Esophagus (tissue), 2 donors: ENCODE data around the gene AFMID. TPM values are rescaled to one million over a fixed set of nuclear protein-coding genes. Genes with fewer than 3 reads are reported as not detected.
"Not testable (repeated sequence)": the region's sequence is repeated elsewhere in the genome, so short reads cannot be mapped to it uniquely, and the experiment has no call there.

Experiments used
- H3K27ac ChIP-seq, 2 donors: one replicate each; pipeline ENCODE4 v1.5.1; 2013; ENCODE audit warnings: low read depth in 2 of 2, mild to moderate bottlenecking in 2 of 2, inconsistent platforms in 1 of 2, low read length in 1 of 2, moderate library complexity in 1 of 2
- H3K27me3 ChIP-seq, 2 donors: one replicate each; pipeline ENCODE4 v1.6.1; 2013; ENCODE audit warnings: low read length in 2 of 2, control low read depth in 1 of 2, mild to moderate bottlenecking in 1 of 2; ENCODE audit not compliant: insufficient read depth in 2 of 2, control insufficient read depth in 1 of 2
- H3K36me3 ChIP-seq, 2 donors: one replicate each; pipeline ENCODE4 v1.6.1; 2013; ENCODE audit warnings: low read length in 1 of 2; ENCODE audit not compliant: control insufficient read depth in 2 of 2, insufficient read depth in 2 of 2
- H3K4me1 ChIP-seq, 2 donors: one replicate each; pipeline ENCODE4 v1.6.1; 2013; ENCODE audit warnings: low read length in 1 of 2; ENCODE audit not compliant: control insufficient read depth in 2 of 2, insufficient read depth in 2 of 2
- H3K4me3 ChIP-seq, 2 donors: one replicate each; pipeline ENCODE4 v1.5.1; 2013; ENCODE audit warnings: low read length in 2 of 2, mild to moderate bottlenecking in 2 of 2, low read depth in 1 of 2, moderate library complexity in 1 of 2
- H3K9me3 ChIP-seq, 2 donors: one replicate each; pipeline ENCODE4 v1.6.1; 2013; ENCODE audit warnings: mild to moderate bottlenecking in 2 of 2, low read depth in 1 of 2, low read length in 1 of 2, moderate library complexity in 1 of 2; ENCODE audit not compliant: control insufficient read depth in 2 of 2, insufficient read depth in 1 of 2
- WGBS, 2 donors: extraction: QIAGEN DNeasy Blood & Tissue Kit; methylation state at CpG; one replicate each; pipeline ENCODE4 v1.1.7; 2013; 5-methylcytosine and 5-hydroxymethylcytosine counted together
- polyA plus RNA-seq, 2 donors: library from polyadenylated mRNA; stranded (reverse); fragments of 200-250 nt; gene quantifications; one replicate each; pipeline ENCODE4 v1.2.3, GENCODE V29; 2013
- donor health status: healthy with polysubstance abuse.
- donor health status: Bipolar disorder and iron deficiency.

The AFMID gene
- polyA plus RNA-seq, 2 donors: 18.4 to 20.7 TPM

DNA sequence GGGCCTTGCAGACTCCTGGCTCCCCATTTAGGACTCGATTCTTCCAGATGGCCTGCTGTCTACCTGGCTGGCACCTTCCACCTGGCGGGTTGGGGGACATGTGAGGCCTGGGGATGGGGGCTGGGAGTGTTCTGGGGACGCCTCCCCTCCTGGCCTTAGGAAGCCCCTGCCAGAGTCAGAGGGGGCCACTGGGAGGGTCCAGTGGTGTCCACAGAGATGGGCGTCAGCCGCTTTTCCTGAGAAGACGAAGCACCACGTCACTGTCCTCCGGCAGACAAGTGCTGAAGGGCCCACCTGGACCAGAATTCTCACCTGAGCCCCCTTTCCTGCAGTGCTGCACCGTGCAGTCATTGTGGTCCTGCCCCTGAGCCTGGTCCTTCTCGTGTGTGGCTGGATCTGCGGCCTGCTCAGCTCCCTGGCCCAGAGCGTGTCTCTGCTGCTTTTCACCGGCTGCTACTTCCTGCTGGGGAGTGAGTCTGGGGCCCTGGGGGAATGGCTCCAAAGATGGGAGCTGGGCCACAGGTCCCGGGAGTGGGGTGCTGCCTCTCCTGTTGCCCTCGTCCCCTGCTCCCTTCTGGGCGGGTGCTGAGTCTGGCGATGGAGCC lies 47.2 kb downstream of the AFMID start:
- H3K27me3 ChIP-seq: peaks cover 0 to 14% of the 10 kb centered on the region in 2 donors
- no peaks in the 10 kb centered on the region for H3K36me3 ChIP-seq
- H3K27ac ChIP-seq: no peak overlapping the region
- no peaks in the 10 kb centered on the region for H3K9me3 ChIP-seq
- WGBS, 2 donors: 88 to 91% methylated on average over 17 of the region's 17 CpGs
- H3K4me3 ChIP-seq: no peak overlapping the region
- H3K4me1 ChIP-seq: peaks cover 0 to 6% of the 10 kb centered on the region in 2 donors

DNA sequence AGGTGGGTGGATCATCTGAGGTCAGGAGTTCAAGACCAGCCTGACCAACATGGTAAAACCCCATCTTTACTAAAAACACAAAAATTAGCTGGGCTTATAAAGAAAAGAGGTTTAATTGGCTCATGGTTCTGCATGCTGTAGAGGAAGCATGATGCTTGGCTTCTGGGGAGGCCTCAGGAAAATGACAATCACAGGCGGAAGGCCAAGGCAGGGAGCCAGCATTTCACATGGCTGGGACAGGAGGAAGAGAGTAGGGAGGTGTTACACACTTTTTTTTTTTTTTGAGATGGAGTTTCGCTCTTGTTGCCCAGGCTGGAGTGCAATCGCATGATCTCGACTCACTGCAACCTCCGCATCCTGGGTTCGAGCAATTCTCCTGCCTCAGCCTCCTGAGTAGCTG lies 47.9 kb downstream of the AFMID start:
- H3K4me3 ChIP-seq, H3K27ac ChIP-seq, H3K9me3 ChIP-seq, H3K36me3 ChIP-seq, H3K4me1 ChIP-seq: not testable (repeated sequence)
- WGBS, 2 donors: 82 to 93% methylated on average over 5 to 6 of the region's 6 CpGs
- H3K27me3 ChIP-seq: peaks cover 0 to 14% of the 10 kb centered on the region in 2 donors

DNA sequence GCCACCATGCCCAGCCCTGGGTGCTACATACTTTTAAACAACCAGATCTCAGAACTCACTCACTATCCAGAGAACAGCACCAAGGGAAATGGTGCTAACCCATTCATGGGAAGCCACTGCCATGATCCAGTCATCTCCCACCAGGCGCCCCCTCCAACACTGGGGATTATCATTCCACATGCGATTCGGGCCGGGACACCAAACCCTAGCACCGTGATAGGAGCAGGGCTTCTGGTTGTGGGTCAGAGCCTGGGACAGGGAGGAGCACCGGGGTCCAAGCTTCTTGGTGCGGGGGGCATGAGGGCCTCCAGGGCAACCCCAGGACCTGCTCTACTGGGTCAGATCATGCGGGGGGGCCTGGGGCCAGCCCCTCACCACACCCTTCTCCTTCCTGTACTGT lies 48.7 kb downstream of the AFMID start:
- WGBS, 2 donors: 87 to 89% methylated on average over 8 of the region's 8 CpGs
- peaks cover 0 to 6% of the 10 kb centered on the region in 2 donors for H3K4me1 ChIP-seq
- H3K36me3 ChIP-seq: no peaks in the 10 kb centered on the region
- H3K27me3 ChIP-seq: peaks cover 0 to 14% of the 10 kb centered on the region in 2 donors
- no peaks in the 10 kb centered on the region for H3K9me3 ChIP-seq
- H3K4me3 ChIP-seq: no peak overlapping the region
- H3K27ac ChIP-seq: no peak overlapping the region

DNA sequence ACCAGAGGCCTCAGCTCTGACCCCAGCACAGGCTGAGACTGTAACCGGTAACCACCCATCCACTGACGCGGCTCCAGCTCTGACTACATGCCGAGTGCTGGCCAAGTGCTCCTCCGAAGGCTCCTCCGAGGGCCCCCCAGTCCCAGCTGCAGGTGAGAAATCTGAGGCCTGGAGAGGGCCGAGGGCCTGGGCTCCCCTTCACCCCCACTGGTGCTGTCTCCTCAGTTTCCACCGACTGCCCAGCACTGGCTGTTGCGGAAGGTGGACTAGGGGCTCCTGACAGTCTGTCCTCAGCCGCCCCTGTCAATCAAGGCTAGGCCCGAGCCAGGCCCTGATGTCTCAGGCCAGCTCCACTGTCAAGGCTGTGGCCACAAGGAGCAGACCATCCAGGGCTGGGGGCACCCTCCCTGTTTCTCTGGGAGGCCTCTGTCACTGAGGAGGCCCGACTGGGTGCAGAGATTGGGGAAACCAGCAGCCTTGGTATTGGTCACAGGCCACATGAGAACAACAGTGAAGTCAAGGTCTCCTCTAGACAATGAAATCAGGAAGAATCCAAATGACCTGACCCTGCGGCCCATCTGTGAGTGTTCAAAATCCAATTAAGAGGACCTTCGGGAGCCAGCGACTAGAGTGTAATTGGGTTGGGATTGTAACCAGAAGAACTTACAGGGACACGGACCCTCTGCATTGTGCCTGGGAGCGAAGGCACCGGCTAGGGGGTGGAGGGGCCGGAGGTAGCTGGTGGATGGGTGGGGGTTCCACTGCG lies 49.4 kb downstream of the AFMID start:
- no peaks in the 10 kb centered on the region for H3K36me3 ChIP-seq
- H3K4me1 ChIP-seq: peaks cover 0 to 3% of the 10 kb centered on the region in 2 donors
- 93 to 94% methylated on average over 20 of the region's 20 CpGs for WGBS, 2 donors
- peaks cover 0 to 3% of the 10 kb centered on the region in 2 donors for H3K9me3 ChIP-seq
- no peak overlapping the region for H3K4me3 ChIP-seq
- H3K27ac ChIP-seq: no peak overlapping the region
- H3K27me3 ChIP-seq: peaks cover 0 to 10% of the 10 kb centered on the region in 2 donors

DNA sequence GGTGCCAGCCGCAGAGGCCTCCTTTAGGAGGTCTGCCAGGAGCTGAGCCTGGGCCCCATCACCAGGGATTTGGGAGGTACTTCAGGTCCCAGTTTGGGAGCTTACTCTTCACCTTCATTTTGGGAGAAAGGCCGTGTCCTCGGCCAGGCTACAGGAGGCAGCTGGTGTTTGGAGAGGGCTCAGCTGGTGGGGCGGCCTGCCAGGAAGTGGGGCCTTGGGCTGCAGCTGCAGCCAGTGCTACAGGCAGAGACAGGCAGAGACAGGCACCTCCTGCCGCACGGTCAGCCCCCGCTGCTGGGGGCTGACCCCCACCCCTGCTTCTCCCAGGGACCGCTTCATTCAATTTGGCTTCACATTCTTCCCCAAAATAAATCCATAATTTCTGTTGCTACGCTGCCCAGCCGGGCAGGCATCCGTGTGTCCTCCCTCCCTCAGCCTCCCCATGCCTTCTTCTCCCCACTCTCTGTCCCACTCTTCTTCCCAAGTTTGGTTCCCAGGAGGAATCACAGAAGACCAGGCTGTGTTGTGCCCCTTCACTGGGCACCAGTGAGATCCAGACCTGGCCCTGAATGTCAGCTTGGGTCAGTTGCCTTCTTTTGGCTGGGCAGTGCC lies 50.3 kb downstream of the AFMID start:
- Histone ChIP-seq H3K4me1 (no peaks in the 10 kb centered on the region), H3K27me3 (peaks cover 0 to under 1% of the 10 kb centered on the region in 2 donors), H3K27ac (no peak overlapping the region), H3K4me3 (no peak overlapping the region), H3K9me3 (peaks cover 0 to 3% of the 10 kb centered on the region in 2 donors), H3K36me3 (no peaks in the 10 kb centered on the region)
- WGBS, 2 donors: 43 to 50% methylated on average over 11 of the region's 11 CpGs

DNA sequence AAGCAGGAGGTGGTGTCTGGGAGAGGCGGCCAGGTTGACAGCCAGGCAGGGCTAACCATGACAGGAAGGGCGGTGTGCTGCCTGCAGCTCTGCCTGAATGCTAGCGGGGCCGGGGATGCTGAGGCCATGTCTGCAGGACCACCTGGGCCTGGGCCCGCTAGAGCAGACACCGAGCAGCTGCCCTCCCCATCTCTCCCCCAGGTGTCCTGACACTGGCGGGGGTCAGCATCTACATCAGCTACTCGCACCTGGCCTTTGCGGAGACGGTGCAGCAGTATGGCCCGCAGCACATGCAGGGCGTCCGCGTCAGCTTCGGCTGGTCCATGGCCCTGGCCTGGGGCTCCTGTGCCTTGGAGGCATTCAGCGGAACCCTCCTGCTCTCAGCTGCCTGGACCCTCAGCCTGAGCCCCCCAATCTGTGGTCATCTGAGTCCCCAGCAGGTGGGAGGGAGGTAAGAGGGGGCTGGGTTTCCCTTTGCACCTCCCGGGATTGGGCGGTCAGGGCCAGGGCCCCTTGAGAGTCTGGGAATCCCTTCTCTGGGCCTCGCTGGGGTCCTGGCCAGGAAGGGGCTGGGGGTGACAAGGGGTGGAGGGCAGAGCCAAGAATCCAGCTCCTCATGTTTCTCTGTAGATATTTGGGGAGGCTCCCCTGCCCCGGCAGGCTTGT lies 51.8 kb downstream of the AFMID start:
- Histone ChIP-seq H3K27me3 (no peaks in the 10 kb centered on the region), H3K4me1 (no peaks in the 10 kb centered on the region), H3K9me3 (peaks cover 0 to 3% of the 10 kb centered on the region in 2 donors), H3K4me3 (no peak overlapping the region), H3K36me3 (no peaks in the 10 kb centered on the region), H3K27ac (no peak overlapping the region)
- 87 to 88% methylated on average over 20 of the region's 20 CpGs for whole genome bisulfite sequencing, 2 donors

DNA sequence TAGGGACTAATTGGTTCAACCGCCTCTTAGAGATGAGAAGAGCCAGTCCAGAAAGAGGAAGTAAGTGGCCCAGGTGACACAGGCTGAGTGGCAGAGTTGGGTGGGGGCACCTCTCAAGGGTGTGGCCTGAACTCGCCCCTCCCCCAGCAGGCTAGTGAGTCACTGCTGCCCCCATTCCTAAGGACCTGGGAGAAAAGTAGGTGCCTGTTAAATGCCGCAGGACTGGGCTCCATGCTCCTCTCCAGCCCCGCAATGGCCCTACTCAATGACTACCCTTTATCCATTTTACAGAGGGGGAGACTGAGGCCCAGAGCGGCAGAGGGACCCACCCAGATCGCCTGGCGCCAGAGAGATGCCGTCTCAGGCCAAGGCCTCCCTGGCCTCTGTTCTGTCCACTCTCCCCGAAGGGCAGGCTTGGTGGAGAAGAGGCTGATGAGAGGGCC lies 52.3 kb downstream of the AFMID start:
- no peaks in the 10 kb centered on the region for H3K36me3 ChIP-seq
- WGBS, 2 donors: 90 to 92% methylated on average over 9 of the region's 9 CpGs
- H3K4me1 ChIP-seq: no peaks in the 10 kb centered on the region
- no peaks in the 10 kb centered on the region for H3K27me3 ChIP-seq
- no peak overlapping the region for H3K4me3 ChIP-seq
- H3K9me3 ChIP-seq: peaks cover 0 to 3% of the 10 kb centered on the region in 2 donors
- no peak overlapping the region for H3K27ac ChIP-seq

DNA sequence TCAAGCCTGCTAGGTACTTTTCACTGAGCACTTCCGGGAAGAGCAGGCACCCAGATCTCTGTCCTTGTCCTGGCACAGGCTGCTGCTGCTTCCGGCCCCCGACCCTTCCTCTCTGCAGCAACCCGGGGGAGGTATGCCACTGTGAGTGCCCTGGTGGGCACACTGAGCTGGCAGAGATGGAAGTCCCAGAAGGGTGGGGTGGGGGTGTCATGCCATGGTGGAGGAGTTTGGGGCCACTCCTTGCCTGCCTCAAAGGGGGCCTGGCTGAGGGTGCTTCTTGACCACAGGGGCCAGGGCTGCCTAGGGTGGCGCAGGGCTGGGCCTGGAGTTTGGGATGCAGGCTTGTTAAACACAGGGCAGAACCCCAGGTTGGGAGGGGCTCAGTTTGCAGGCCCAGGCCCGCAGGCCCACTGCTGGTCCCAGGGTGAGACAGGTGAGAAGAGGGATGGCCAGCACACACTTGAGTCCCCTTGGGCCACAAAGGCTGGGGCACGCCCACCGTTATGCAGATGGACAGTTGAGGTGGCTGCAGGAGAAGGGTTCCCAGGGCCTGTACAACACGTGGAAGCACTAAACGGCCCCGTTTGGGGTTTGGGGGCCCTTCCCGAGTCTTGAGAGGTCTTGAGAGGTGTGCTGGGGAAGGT lies 53.0 kb downstream of the AFMID start:
- Histone ChIP-seq H3K36me3 (no peaks in the 10 kb centered on the region), H3K4me1 (no peaks in the 10 kb centered on the region), H3K9me3 (peaks cover 0 to 3% of the 10 kb centered on the region in 2 donors), H3K4me3 (no peak overlapping the region), H3K27me3 (no peaks in the 10 kb centered on the region), H3K27ac (no peak overlapping the region)
- WGBS, 2 donors: 72 to 81% methylated on average over 12 of the region's 12 CpGs

DNA sequence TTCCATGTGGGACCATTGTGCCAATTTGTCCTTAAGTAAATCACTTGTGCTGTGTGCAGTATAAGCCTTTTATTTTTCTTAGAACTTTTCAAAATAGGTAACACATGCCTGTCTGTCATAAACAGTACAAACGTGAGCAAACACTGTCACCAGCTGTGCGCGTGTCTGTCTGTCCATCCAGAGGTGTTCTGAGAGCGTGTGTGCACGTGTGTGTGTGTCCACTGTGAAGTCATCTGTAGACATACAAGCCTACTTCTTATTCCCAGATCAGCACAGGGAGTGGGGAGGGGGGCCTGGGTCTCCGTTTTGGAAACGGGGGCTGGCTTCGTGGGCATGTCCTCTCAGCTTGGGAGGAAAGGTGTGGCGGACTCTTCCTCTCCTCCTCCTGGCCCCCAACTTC lies 53.7 kb downstream of the AFMID start:
- no peak overlapping the region for H3K27ac ChIP-seq
- H3K36me3 ChIP-seq: no peaks in the 10 kb centered on the region
- H3K4me1 ChIP-seq: no peaks in the 10 kb centered on the region
- H3K4me3 ChIP-seq: no peak overlapping the region
- no peaks in the 10 kb centered on the region for H3K27me3 ChIP-seq
- WGBS, 2 donors: 75 to 80% methylated on average over 9 of the region's 9 CpGs
- peaks cover 0 to 3% of the 10 kb centered on the region in 2 donors for H3K9me3 ChIP-seq
